K562 (cell line): ENCODE data around the gene FBXW7. TPM values are rescaled to one million over a fixed set of nuclear protein-coding genes. Genes with fewer than 3 reads are reported as not detected.

Experiments used
- C11orf30 ChIP-seq: fragments of 450-650 bp; IDR thresholded peaks from 2 replicates; pipeline ENCODE4 v1.6.1; 2016; ENCODE audit warnings: low read depth, mild to moderate bottlenecking
- DEAF1 ChIP-seq: fragments of 450-650 bp; formaldehyde crosslinking; IDR thresholded peaks from 2 replicates; pipeline ENCODE4 v1.4.0; 2020; ENCODE audit warnings: mild to moderate bottlenecking, moderate library complexity
- DLX4 ChIP-seq: fragments of 250-450 bp; sonication (Bioruptor Pico); IDR thresholded peaks from 2 replicates; pipeline ENCODE4 v1.6.1; 2021; ENCODE audit warnings: mild to moderate bottlenecking
- GABPB2 ChIP-seq: fragments of 250-450 bp; sonication (Bioruptor Pico); conservative IDR thresholded peaks from 2 replicates; pipeline ENCODE4 v1.5.1; 2021; ENCODE audit warnings: mild to moderate bottlenecking
- GATAD2B ChIP-seq: fragments of 450-650 bp; IDR thresholded peaks from 2 replicates; pipeline ENCODE4 v1.6.1; 2017; ENCODE audit warnings: mild to moderate bottlenecking, borderline replicate concordance
- HLTF ChIP-seq: fragments of 450-650 bp; IDR thresholded peaks from 2 replicates; pipeline ENCODE4 v1.6.1; 2016
- NFE2 ChIP-seq: IDR thresholded peaks from 2 replicates; pipeline ENCODE4 v1.6.1; 2014; ENCODE audit warnings: antibody characterized with exemption, low read depth
- SP2 ChIP-seq: IDR thresholded peaks from 2 replicates; pipeline ENCODE4 v1.6.1; 2011; ENCODE audit warnings: mild to moderate bottlenecking, low read depth, low read length, moderate library complexity; ENCODE audit not compliant: poor library complexity, severe bottlenecking; ENCODE audit errors: extremely low read depth
- USF1 ChIP-seq: sonication (generic); formaldehyde crosslinking; IDR thresholded peaks from 2 replicates; pipeline ENCODE4 v1.9.0; 2022; ENCODE audit warnings: mild to moderate bottlenecking, missing genetic modification reagents
- ZNF444 ChIP-seq: fragments of 250-450 bp; sonication (Bioruptor Pico); IDR thresholded peaks from 2 replicates; pipeline ENCODE4 v1.4.0; 2020; ENCODE audit warnings: mild to moderate bottlenecking, moderate library complexity
- ZNF592 ChIP-seq: fragments of 450-650 bp; IDR thresholded peaks from 2 replicates; pipeline ENCODE4 v1.6.1; 2017; ENCODE audit warnings: antibody characterized with exemption, mild to moderate bottlenecking
- polyA plus RNA-seq, 8 experiments: library from polyadenylated mRNA; depleted of rRNA in 4 of 8; stranded (reverse) in 5 of 8; unstranded in 3 of 8; fragments of >200 nt; fragmentation: Nextera tagmentation in 2 of 8; fragmentation: Illumina TruSeq in 1 of 8; extraction: Ambion mirVana in 2 of 8; extraction: Trizol in 1 of 8; gene quantifications; 2 replicates each; pipeline versions ENCODE4 v1.2.1 to v1.2.3, GENCODE V29; 2011 to 2014; ENCODE audit warnings: inconsistent platforms in 1 of 8, missing spikeins in 1 of 8
- total RNA-seq, 7 experiments: library from RNA; depleted of rRNA in 6 of 7; stranded (reverse); fragments of >200 nt in 6 of 7; fragmentation: Illumina TruSeq in 2 of 7; extraction: Trizol in 2 of 7; gene quantifications; 2 replicates each; pipeline versions ENCODE4 v1.2.1 to v1.2.3, GENCODE V29; 2011 to 2021; ENCODE audit warnings: low replicate concordance in 1 of 7

FBXW7 gene
- total and polyA plus RNA-seq, 9 of the 15 experiments (the other 6 are each of a cell fraction or from before 2014, with no cell fraction given): 6.8 to 44.2 (median 16.4) TPM

- TF ChIP-seq ZNF592: no peak
- no peak for TF ChIP-seq GATAD2B
- TF ChIP-seq DLX4: no peak
- no peak for TF ChIP-seq USF1 (CRISPR knock-in tag)
- no peak for TF ChIP-seq HLTF
- TF ChIP-seq GABPB2 (CRISPR knock-in tag): no peak
- TF ChIP-seq ZNF444 (CRISPR knock-in tag): no peak
- peak; percentile 26; the same call in 1 of the 2 replicates for TF ChIP-seq NFE2
- no peak for TF ChIP-seq DEAF1 (CRISPR knock-in tag)
- TF ChIP-seq C11orf30: peak; percentile 86
- TF ChIP-seq SP2: no peak
Measured at GRCh38 chr4:152480901-152481300, 55.0 kb downstream of the FBXW7 start (continued).
